Osteocyte (in vitro differentiated cells): ENCODE measurements around the gene ZIC4. TPM values are rescaled to one million over a fixed set of nuclear protein-coding genes. Genes with fewer than 3 reads are reported as not detected.

Source experiments
- DNase-seq: peaks from one replicate; pipeline ENCODE4 v3.0.0; 2021; ENCODE audit warnings: mixed read lengths; ENCODE audit not compliant: unreplicated experiment; ENCODE audit errors: extremely low spot score
- H3K27ac Mint-ChIP-seq: one replicate; pipeline ENCODE4 v1.8.0; 2021; ENCODE audit warnings: mild to moderate bottlenecking, mixed read lengths; ENCODE audit not compliant: unreplicated experiment
- H3K27me3 Mint-ChIP-seq: one replicate; pipeline ENCODE4 v1.8.0; 2021; ENCODE audit warnings: mixed read lengths; ENCODE audit not compliant: unreplicated experiment
- H3K36me3 Mint-ChIP-seq: one replicate; pipeline ENCODE4 v1.8.0; 2021; ENCODE audit warnings: mixed read lengths; ENCODE audit not compliant: unreplicated experiment
- H3K4me1 Mint-ChIP-seq: one replicate; pipeline ENCODE4 v1.8.0; 2021; ENCODE audit warnings: mixed read lengths; ENCODE audit not compliant: unreplicated experiment
- H3K4me3 Mint-ChIP-seq: one replicate; pipeline ENCODE4 v1.8.0; 2021; ENCODE audit warnings: mild to moderate bottlenecking, moderate library complexity, mixed read lengths; ENCODE audit not compliant: unreplicated experiment
- H3K9me3 Mint-ChIP-seq: one replicate; pipeline ENCODE4 v1.8.0; 2021; ENCODE audit warnings: mixed read lengths; ENCODE audit not compliant: unreplicated experiment
- total RNA-seq: library from RNA; stranded (reverse); gene quantifications from 2 replicates; pipeline ENCODE4 v1.2.1, GENCODE V29; 2021
- TF ChIP-seq, protein P1 (sequence below): fragments of 200-600 bp; sonication (generic); IDR thresholded peaks from 2 replicates; pipeline ENCODE4 v1.5.0; 2021; ENCODE audit warnings: antibody characterized with exemption, mild to moderate bottlenecking, moderate library complexity

ZIC4 gene
- total RNA-seq, 1 donor from 2014 or later = 8.8 TPM

DNA sequence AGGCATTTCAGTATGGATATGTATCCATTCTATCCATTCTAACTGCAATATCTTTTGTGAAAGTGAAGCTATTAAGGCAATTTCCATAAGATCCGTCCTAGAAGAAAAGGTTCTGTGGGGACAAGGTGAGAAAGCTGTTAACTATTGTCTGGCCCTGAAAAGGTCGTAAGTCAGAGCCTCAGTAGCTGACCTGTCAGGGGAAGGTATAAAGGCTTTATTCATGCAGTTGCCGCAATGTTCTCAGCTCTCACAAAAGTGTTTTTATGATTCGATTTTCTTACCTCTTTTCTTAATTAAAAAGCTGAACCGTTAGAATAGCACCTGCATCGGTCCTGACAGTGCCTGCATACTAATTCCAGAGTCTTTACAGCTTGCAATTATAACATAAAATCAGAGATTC, 24.7 kb downstream of the ZIC4 start:
- Mint-ChIP-seq H3K27me3 (peaks cover 24% of the 10 kb centered on the region), H3K4me1 (no peaks in the 10 kb centered on the region), H3K9me3 (no peaks in the 10 kb centered on the region), H3K4me3 (no peak overlapping the region), H3K36me3 (peaks cover 12% of the 10 kb centered on the region), H3K27ac (no peak overlapping the region)
- TF ChIP-seq, protein P1, sequence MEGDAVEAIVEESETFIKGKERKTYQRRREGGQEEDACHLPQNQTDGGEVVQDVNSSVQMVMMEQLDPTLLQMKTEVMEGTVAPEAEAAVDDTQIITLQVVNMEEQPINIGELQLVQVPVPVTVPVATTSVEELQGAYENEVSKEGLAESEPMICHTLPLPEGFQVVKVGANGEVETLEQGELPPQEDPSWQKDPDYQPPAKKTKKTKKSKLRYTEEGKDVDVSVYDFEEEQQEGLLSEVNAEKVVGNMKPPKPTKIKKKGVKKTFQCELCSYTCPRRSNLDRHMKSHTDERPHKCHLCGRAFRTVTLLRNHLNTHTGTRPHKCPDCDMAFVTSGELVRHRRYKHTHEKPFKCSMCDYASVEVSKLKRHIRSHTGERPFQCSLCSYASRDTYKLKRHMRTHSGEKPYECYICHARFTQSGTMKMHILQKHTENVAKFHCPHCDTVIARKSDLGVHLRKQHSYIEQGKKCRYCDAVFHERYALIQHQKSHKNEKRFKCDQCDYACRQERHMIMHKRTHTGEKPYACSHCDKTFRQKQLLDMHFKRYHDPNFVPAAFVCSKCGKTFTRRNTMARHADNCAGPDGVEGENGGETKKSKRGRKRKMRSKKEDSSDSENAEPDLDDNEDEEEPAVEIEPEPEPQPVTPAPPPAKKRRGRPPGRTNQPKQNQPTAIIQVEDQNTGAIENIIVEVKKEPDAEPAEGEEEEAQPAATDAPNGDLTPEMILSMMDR = no peak
- peak; percentile 1 for DNase-seq

DNA sequence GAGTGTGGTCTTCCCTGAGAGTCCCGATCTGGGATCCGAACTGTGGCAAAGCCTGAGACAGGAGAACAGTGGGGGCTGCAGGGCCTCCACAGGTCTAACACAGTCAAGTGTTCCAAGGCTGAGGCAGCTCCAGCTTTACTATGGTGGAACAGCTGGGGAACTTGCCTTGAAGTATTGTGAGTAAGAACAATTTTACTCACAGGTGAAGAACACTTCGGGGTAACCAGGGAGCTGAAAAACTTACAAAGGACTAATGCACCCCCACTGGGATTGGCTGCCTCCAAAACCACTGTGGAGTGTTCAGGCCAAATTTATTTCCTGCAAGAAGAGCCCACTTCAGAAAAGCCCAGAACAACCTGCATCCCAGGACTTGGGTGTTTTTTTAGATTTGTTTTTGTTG, 25.4 kb downstream of the ZIC4 start:
- Mint-ChIP-seq H3K4me3 (no peak overlapping the region), H3K36me3 (peaks cover 8% of the 10 kb centered on the region), H3K4me1 (no peaks in the 10 kb centered on the region), H3K9me3 (no peaks in the 10 kb centered on the region), H3K27ac (no peak overlapping the region), H3K27me3 (peaks cover 24% of the 10 kb centered on the region)
- no peak for DNase-seq
- TF ChIP-seq, protein P1 = no peak

DNA sequence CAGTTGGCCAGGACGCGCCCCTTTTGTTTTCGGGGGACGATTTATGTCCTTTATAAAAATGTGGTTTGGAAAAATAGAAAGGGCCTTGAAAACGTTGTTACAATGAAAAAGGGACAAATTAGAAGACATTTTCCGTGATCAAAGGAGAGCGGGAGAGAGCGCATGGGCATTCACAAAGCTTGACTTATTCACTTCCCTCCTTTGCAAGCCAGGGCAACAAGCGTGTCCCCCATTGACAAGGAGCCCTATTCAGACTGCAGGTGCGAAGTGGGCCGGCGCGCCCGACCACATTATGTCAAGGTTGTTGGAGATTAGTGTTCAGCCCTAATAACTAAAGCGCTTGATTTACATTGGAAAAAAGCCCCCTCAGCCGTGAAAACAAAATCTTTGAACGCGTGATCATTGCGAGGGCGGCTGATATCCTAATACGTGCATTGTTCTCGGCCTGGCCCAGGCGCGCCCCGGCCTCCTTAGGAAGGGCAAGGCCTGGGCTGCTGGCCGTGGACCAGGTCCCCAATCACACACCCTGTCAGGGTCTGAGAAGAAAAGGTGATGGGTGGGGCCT, 25.9 kb downstream of the ZIC4 start:
- H3K36me3 Mint-ChIP-seq = peaks cover 4% of the 10 kb centered on the region
- no peaks in the 10 kb centered on the region for H3K9me3 Mint-ChIP-seq
- no peak overlapping the region for H3K27ac Mint-ChIP-seq
- no peak for DNase-seq
- H3K4me1 Mint-ChIP-seq = no peaks in the 10 kb centered on the region
- H3K27me3 Mint-ChIP-seq = peaks cover 24% of the 10 kb centered on the region
- TF ChIP-seq, protein P1 = no peak
- H3K4me3 Mint-ChIP-seq = no peak overlapping the region

DNA sequence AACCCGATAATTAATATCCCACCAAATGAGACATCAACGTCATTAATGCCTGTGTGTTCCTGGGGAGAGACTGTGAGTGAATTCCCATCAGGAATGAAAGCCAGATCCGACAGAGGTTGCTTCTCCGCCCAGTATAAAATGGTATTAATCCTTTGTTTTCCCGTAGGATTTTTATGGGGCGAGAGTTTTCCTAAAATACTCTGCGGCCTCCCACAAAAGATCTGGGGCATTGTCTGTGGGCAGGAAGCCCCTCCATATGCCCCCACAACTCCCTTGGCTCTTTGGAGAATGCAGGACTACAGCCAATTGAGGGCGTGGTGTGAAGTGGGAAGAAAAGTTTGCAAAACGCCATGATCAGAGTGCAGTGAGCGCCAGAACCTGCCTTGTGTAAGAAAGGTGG, 26.7 kb downstream of the ZIC4 start:
- Mint-ChIP-seq H3K36me3 (no peaks in the 10 kb centered on the region), H3K27ac (no peak overlapping the region), H3K4me3 (no peak overlapping the region), H3K4me1 (no peaks in the 10 kb centered on the region), H3K9me3 (no peaks in the 10 kb centered on the region), H3K27me3 (peaks cover 27% of the 10 kb centered on the region)
- peak; percentile 17 for DNase-seq
- TF ChIP-seq, protein P1 = no peak

DNA sequence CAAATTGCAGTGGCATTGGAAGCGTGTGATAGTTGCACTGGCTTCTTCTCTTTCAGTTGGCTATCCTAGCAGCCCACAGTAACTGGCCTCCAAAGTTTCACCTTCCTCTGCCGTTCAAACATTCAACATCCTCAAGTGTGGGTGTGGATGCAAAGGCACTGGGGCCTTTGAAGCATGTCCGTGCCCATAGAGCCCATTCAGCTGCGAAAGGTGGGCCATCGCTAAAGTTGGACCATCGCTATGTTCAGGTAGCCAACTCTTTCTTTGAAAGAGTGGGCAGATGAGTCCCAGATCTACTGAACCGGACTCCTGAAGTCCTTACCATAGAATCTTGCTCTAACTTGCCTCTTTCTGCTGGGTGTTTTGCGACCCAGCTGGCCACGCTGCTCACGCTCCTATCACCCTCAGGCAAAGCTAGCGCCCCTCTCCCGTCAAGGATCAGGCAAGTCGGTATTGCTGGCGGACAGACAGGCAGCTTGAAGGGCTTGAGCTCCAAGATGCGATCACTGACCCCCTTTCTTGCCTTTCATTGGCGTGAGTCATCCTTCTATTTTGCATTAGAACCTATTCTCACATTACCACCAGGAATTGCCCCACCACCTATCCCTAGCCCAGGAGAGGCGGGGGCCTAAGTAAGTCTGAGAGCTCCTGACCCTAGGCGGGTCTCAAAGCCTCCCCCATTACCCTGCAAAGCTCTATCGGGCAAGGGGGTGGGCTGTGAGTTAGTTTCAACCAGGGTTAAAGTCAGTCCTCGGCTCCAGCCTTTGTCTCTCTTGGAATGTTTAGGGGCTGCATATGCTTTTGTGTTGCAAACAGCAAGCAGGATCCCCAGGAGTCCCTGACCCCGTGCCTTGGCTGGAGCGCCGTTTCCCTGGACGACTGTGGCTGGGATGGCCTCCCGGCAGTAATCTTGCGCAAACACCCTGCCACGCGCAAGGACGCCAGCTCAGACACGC, 28.7 kb downstream of the ZIC4 start:
- Mint-ChIP-seq H3K36me3 (no peaks in the 10 kb centered on the region), H3K4me3 (no peak overlapping the region), H3K9me3 (no peaks in the 10 kb centered on the region), H3K27ac (no peak overlapping the region), H3K27me3 (peaks cover 42% of the 10 kb centered on the region), H3K4me1 (no peaks in the 10 kb centered on the region)
- peak; percentile 77 for DNase-seq
- TF ChIP-seq, protein P1 = no peak
